Heart left ventricle (tissue), 16 donors: ENCODE data around the gene EFHD2. TPM values are rescaled to one million over a fixed set of nuclear protein-coding genes. Genes with fewer than 3 reads are reported as not detected.
"Not testable (repeated sequence)": the region's sequence is repeated elsewhere in the genome, so short reads cannot be mapped to it uniquely, and the experiment has no call there.

ENCODE experiments used
- ATAC-seq, 4 donors: fragments of 200-7000 bp; cut with Tn5 transposase; one replicate each; pipeline ENCODE4 v1.9.1; 2020 to 2022; ENCODE audit warnings: moderate library complexity in 4 of 4, mild to moderate bottlenecking in 3 of 4, moderate number of reproducible peaks in 1 of 4
- DNase-seq, 5 donors: peaks; one replicate each; pipeline ENCODE4 v3.0.0-alpha.2; 2020
- H3K27ac ChIP-seq, 12 donors: fragments of 200-600 bp; sonication (generic) in 4 of 12; one replicate each; pipeline versions ENCODE4 v1.5.0 to v1.8.0; 2016 to 2022; ENCODE audit warnings: mild to moderate bottlenecking in 2 of 12
- H3K27me3 ChIP-seq, 9 donors: fragments of 200-600 bp; sonication (generic) in 2 of 9; one replicate each; pipeline versions ENCODE4 v1.5.1 to v1.8.0; 2016 to 2022; ENCODE audit warnings: mild to moderate bottlenecking in 3 of 9
- H3K36me3 ChIP-seq, 9 donors: fragments of 200-600 bp; sonication (generic) in 2 of 9; one replicate each; pipeline versions ENCODE4 v1.5.0 to v1.8.0; 2018 to 2022; ENCODE audit warnings: mild to moderate bottlenecking in 2 of 9
- H3K4me1 ChIP-seq, 12 donors: fragments of 200-600 bp; sonication (generic) in 4 of 12; one replicate each; pipeline versions ENCODE4 v1.5.0 to v1.8.0; 2016 to 2022; ENCODE audit warnings: mild to moderate bottlenecking in 3 of 12
- H3K4me3 ChIP-seq, 12 donors: fragments of 200-600 bp; sonication (generic) in 4 of 12; one replicate each; pipeline versions ENCODE4 v1.5.0 to v1.8.0; 2017 to 2022; ENCODE audit warnings: mild to moderate bottlenecking in 9 of 12, moderate library complexity in 4 of 12
- H3K9me3 ChIP-seq, 12 donors: fragments of 200-600 bp; sonication (generic) in 4 of 12; one replicate each; pipeline versions ENCODE4 v1.5.0 to v1.8.0; 2016 to 2022; ENCODE audit warnings: mild to moderate bottlenecking in 1 of 12
- CTCF ChIP-seq, 12 donors: fragments of 200-600 bp; sonication (generic) in 4 of 12; IDR thresholded peaks; one replicate each; pipeline versions ENCODE4 v1.5.0 to v1.8.0; 2018 to 2022; ENCODE audit warnings: antibody characterized with exemption in 12 of 12, mild to moderate bottlenecking in 5 of 12
- POLR2A ChIP-seq, 2 donors: fragments of 450-650 bp; IDR thresholded peaks; one replicate each; pipeline ENCODE4 v1.6.1; 2017; ENCODE audit warnings: antibody characterized with exemption in 2 of 2, mild to moderate bottlenecking in 2 of 2, moderate library complexity in 2 of 2
- WGBS, 4 donors: extraction: QIAGEN DNeasy Blood & Tissue Kit in 2 of 4; methylation state at CpG; one replicate each; pipeline versions ENCODE4 v1.1.5 to v1.1.7; 2013 to 2018; 5-methylcytosine and 5-hydroxymethylcytosine counted together
- intact Hi-C, 10 donors: fragments of 100-400 bp; cut with DNase I; formaldehyde crosslinking; loops; one replicate each; pipeline versions ENCODE4 v1.11.1 to v1.14.2; 2022
- polyA plus RNA-seq, 2 donors: library from polyadenylated mRNA; stranded (reverse); fragments of 200-250 nt; gene quantifications; one replicate each; pipeline ENCODE4 v1.2.3, GENCODE V29; 2013
- total RNA-seq, 9 donors: library from RNA; depleted of rRNA in 2 of 9; stranded (reverse); fragments of >200 nt in 2 of 9; fragmentation: NEBNext Ultra II Directional in 3 of 9; extraction: Animal tissue kit (Norgen Biotek cat#: 25700) in 3 of 9; gene quantifications; one replicate each; pipeline versions ENCODE4 v1.1.0 to v1.2.4, GENCODE V29; 2016 to 2023
- donor health status: ischemic (EF 13 %, LVEDD 7.1; RV severe dilation, severe dysfunction).
- donor health status: healthy with polysubstance abuse.
- donor health status: DM: no; HTN: yes; CAD: no.
- donor health status: DM: no; HTN: no; CAD: no.
- donor health status: ischemic (EF 25% LVEDD 6.9; RV normal size, moderate dysfunction).
- donor health status: ischemic (EF 25% LVEDD 5.7; RV mildly dilated, moderate dysfunction).
- donor health status: healthy.
- donor health status: DM: yes; HTN: yes; CAD: no.
- donor health status: ischemic (EF 35%, LVEDD 5.7; RV mildly dilated, moderate dysfunction).
- donor health status: nonischemic (EF 11% LVEDD 7.7; RV severe dilation, severe dysfunction).
- donor health status: DM: yes; HTN: yes; CAD: no.
- donor health status: PGD.
- donor health status: ischemic (EF 29% LVEDD 5.4; RV normal size, mild dysfunction).
- donor health status: nonischemic (EF 23%, LVEDD 6.1; RV moderate dilation, normal function).

EFHD2 gene
- total and polyA plus RNA-seq, 11 donors: 11.2 to 52.2 (median 15.8) TPM

GRCh38 chr1:15425958-15426357, 16.3 kb downstream of the EFHD2 start:
- peaks cover 0 to 68% (median 7%) of the 10 kb centered on the region in 9 donors for H3K36me3 ChIP-seq
- WGBS, 4 donors: 71 to 85% (median 76%) methylated on average over 6 of the region's 6 CpGs
- no peaks in the 10 kb centered on the region for H3K27me3 ChIP-seq
- H3K4me3 ChIP-seq: no peak overlapping the region
- TF ChIP-seq POLR2A (IDR thresholded peaks at IDR 0.05) (no peak), CTCF (IDR thresholded peaks at IDR 0.05) (no peak)
- peak overlapping the region in 1 of 12 donors; percentile 32 for H3K27ac ChIP-seq
- intact Hi-C loops: loop anchor here in 3 of 10 donors (5.0 to 10.0 kb wide), 3 partner anchors 271 to 281 kb away; partner anchors contain the start of gene TMEM51 (in 2 of the 3)
- peaks cover 0 to 38% (median 14%) of the 10 kb centered on the region in 12 donors for H3K4me1 ChIP-seq
- no peaks in the 10 kb centered on the region for H3K9me3 ChIP-seq
- ATAC-seq: no peak
- DNase-seq: no peak

- peak overlapping the region in 3 of 12 donors; percentile 29 to 66 (median 41) for H3K27ac ChIP-seq
- 60 to 75% (median 62%) methylated on average over 12 to 30 of the region's 30 CpGs for WGBS, 4 donors
- peaks cover 0 to 30% (median 12%) of the 10 kb centered on the region in 12 donors for H3K4me1 ChIP-seq
- DNase-seq (no peak), ATAC-seq (peak; percentile 14 to 55 (median 50))
- intact Hi-C loops: loop anchor here in 3 of 10 donors (1.0 to 10.0 kb wide), 4 partner anchors 98 to 282 kb away; partner anchors contain the start of gene TMEM51 (in 2 of the 3)
- peak in 3 of 12 donors; percentile 21 to 37 (median 30) for TF ChIP-seq CTCF (IDR thresholded peaks at IDR 0.05)
- no peak for TF ChIP-seq POLR2A (IDR thresholded peaks at IDR 0.05)
- H3K4me3 ChIP-seq: no peak overlapping the region
- peaks cover 0 to 69% (median 7%) of the 10 kb centered on the region in 9 donors for H3K36me3 ChIP-seq
- H3K27me3 ChIP-seq: no peaks in the 10 kb centered on the region
- no peaks in the 10 kb centered on the region for H3K9me3 ChIP-seq
Observed at GRCh38 chr1:15426492-15427279, 17.0 kb downstream of the EFHD2 start.

GRCh38 chr1:15427280-15427666, 17.6 kb downstream of the EFHD2 start:
- intact Hi-C loops: loop anchor here in 3 of 10 donors (1.0 to 10.0 kb wide), 4 partner anchors 99 to 282 kb away; partner anchors contain the start of gene TMEM51 (in 2 of the 3)
- H3K27ac ChIP-seq: peak overlapping the region in 3 of 12 donors; percentile 29 to 66 (median 41)
- peaks cover 0 to 69% (median 7%) of the 10 kb centered on the region in 9 donors for H3K36me3 ChIP-seq

GRCh38 chr1:15428252-15428651, 18.6 kb downstream of the EFHD2 start:
- H3K36me3 ChIP-seq: peaks cover 0 to 68% (median 7%) of the 10 kb centered on the region in 9 donors

More at GRCh38 chr1:15427280-15427666, 17.6 kb downstream of the EFHD2 start:
- H3K9me3 ChIP-seq: no peaks in the 10 kb centered on the region
- no peak for DNase-seq
- H3K27me3 ChIP-seq: no peaks in the 10 kb centered on the region
- no peak for TF ChIP-seq CTCF (IDR thresholded peaks at IDR 0.05)
- TF ChIP-seq POLR2A (IDR thresholded peaks at IDR 0.05): no peak
- 48 to 62% (median 57%) methylated on average over 5 to 6 of the region's 6 CpGs for WGBS, 4 donors
- no peak overlapping the region for H3K4me3 ChIP-seq
- ATAC-seq: peak in 3 of 4 donors; percentile 5 to 44 (median 37)
- H3K4me1 ChIP-seq: peaks cover 0 to 31% (median 11%) of the 10 kb centered on the region in 12 donors

More at GRCh38 chr1:15428252-15428651, 18.6 kb downstream of the EFHD2 start:
- not testable (repeated sequence) for DNase-seq, H3K27me3 ChIP-seq, H3K4me3 ChIP-seq, ATAC-seq, H3K9me3 ChIP-seq, H3K27ac ChIP-seq
- WGBS, 4 donors: 96 to 98% (median 97%) methylated on average over 11 of the region's 11 CpGs
- peaks cover 0 to 33% (median 11%) of the 10 kb centered on the region in 12 donors for H3K4me1 ChIP-seq
- intact Hi-C loops: loop anchor here in 3 of 10 donors (5.0 to 10.0 kb wide), 3 partner anchors 273 to 283 kb away; partner anchors contain the start of gene TMEM51 (in 2 of the 3)
